ENCODE data around the gene ST6GAL1.

The ST6GAL1 gene

GRCh38 chr3:187040516-187041361 is 110.4 kb downstream of the ST6GAL1 start:
- TF ChIP-seq NFIC (IDR thresholded peaks at IDR 0.05) = no peak
- no peak for TF ChIP-seq FOXM1 (IDR thresholded peaks at IDR 0.05; ENCODE audit: borderline replicate concordance, low read depth)
- TF ChIP-seq REST (IDR thresholded peaks at IDR 0.05; ENCODE audit: low read depth) = no peak
- no peak for TF ChIP-seq CREB1 (IDR thresholded peaks at IDR 0.05; ENCODE audit: low read depth)
- TF ChIP-seq YY1 (IDR thresholded peaks at IDR 0.05; ENCODE audit: low read depth) = no peak
- no peak for TF ChIP-seq RAD21 (IDR thresholded peaks at IDR 0.05; ENCODE audit: low read depth)
- TF ChIP-seq TEAD4 (IDR thresholded peaks at IDR 0.05) = no peak
- TF ChIP-seq TCF12 (IDR thresholded peaks at IDR 0.05; ENCODE audit: low read depth) = no peak
- no peak for TF ChIP-seq ZBTB7A (IDR thresholded peaks at IDR 0.05; ENCODE audit: low read depth)
- TF ChIP-seq TAF1 (IDR thresholded peaks at IDR 0.05; ENCODE audit: low read depth) = no peak
- TF ChIP-seq EGR1 (IDR thresholded peaks at IDR 0.05) = no peak
- no peak for TF ChIP-seq USF1 (IDR thresholded peaks at IDR 0.05)
- TF ChIP-seq CEBPB (IDR thresholded peaks at IDR 0.05) = no peak
- TF ChIP-seq EP300 (IDR thresholded peaks at IDR 0.05; ENCODE audit: borderline replicate concordance) = no peak
- TF ChIP-seq MAX (IDR thresholded peaks at IDR 0.05) = no peak

- TF ChIP-seq FOXM1 (IDR thresholded peaks at IDR 0.05; ENCODE audit: borderline replicate concordance, low read depth) (no peak), NFIC (IDR thresholded peaks at IDR 0.05) (no peak), ZBTB7A (IDR thresholded peaks at IDR 0.05; ENCODE audit: low read depth) (no peak), EGR1 (IDR thresholded peaks at IDR 0.05) (no peak), USF1 (IDR thresholded peaks at IDR 0.05) (no peak), EP300 (IDR thresholded peaks at IDR 0.05; ENCODE audit: borderline replicate concordance) (no peak), TCF12 (IDR thresholded peaks at IDR 0.05; ENCODE audit: low read depth) (no peak), CREB1 (IDR thresholded peaks at IDR 0.05; ENCODE audit: low read depth) (no peak), CEBPB (IDR thresholded peaks at IDR 0.05) (no peak), TAF1 (IDR thresholded peaks at IDR 0.05; ENCODE audit: low read depth) (no peak), REST (IDR thresholded peaks at IDR 0.05; ENCODE audit: low read depth) (no peak), YY1 (IDR thresholded peaks at IDR 0.05; ENCODE audit: low read depth) (no peak), MAX (IDR thresholded peaks at IDR 0.05) (no peak), RAD21 (IDR thresholded peaks at IDR 0.05; ENCODE audit: low read depth) (no peak), TEAD4 (IDR thresholded peaks at IDR 0.05) (no peak)
Measured at GRCh38 chr3:187041362-187042307, 111.3 kb downstream of the ST6GAL1 start.

- TF ChIP-seq NFIC (IDR thresholded peaks at IDR 0.05) = no peak
- no peak for TF ChIP-seq TCF12 (IDR thresholded peaks at IDR 0.05; ENCODE audit: low read depth)
- TF ChIP-seq MAX (IDR thresholded peaks at IDR 0.05) = no peak
- TF ChIP-seq ZBTB7A (IDR thresholded peaks at IDR 0.05; ENCODE audit: low read depth) = no peak
- no peak for TF ChIP-seq EP300 (IDR thresholded peaks at IDR 0.05; ENCODE audit: borderline replicate concordance)
- no peak for TF ChIP-seq USF1 (IDR thresholded peaks at IDR 0.05)
- TF ChIP-seq TAF1 (IDR thresholded peaks at IDR 0.05; ENCODE audit: low read depth) = no peak
- no peak for TF ChIP-seq REST (IDR thresholded peaks at IDR 0.05; ENCODE audit: low read depth)
- TF ChIP-seq CEBPB (IDR thresholded peaks at IDR 0.05) = no peak
- no peak for TF ChIP-seq EGR1 (IDR thresholded peaks at IDR 0.05)
- no peak for TF ChIP-seq RAD21 (IDR thresholded peaks at IDR 0.05; ENCODE audit: low read depth)
- no peak for TF ChIP-seq FOXM1 (IDR thresholded peaks at IDR 0.05; ENCODE audit: borderline replicate concordance, low read depth)
- TF ChIP-seq CREB1 (IDR thresholded peaks at IDR 0.05; ENCODE audit: low read depth) = no peak
- no peak for TF ChIP-seq TEAD4 (IDR thresholded peaks at IDR 0.05)
- no peak for TF ChIP-seq YY1 (IDR thresholded peaks at IDR 0.05; ENCODE audit: low read depth)
Measured at GRCh38 chr3:187042346-187042745, 112.0 kb downstream of the ST6GAL1 start.

Data from Ishikawa (cell line).